GM12878 (cell line): ENCODE results near the gene FXYD6. TPM values are rescaled to one million over a fixed set of nuclear protein-coding genes. Genes with fewer than 3 reads are reported as not detected.

Experiments
- ZNF384 ChIP-seq: IDR thresholded peaks from 2 replicates; pipeline ENCODE4 v1.6.1; 2012; ENCODE audit warnings: low read depth, mild to moderate bottlenecking, low read length, improper control_type of control experiment, borderline replicate concordance
- polyA plus RNA-seq, 11 experiments: library from polyadenylated mRNA; depleted of rRNA in 4 of 11; unstranded in 6 of 11; stranded (reverse) in 5 of 11; fragments of >200 nt; fragmentation: Nextera tagmentation in 4 of 11; fragmentation: Illumina TruSeq in 1 of 11; extraction: Ambion mirVana in 4 of 11; extraction: Trizol in 1 of 11; gene quantifications; 1 replicate in 1 of 11; 2 replicates in 10 of 11; pipeline versions ENCODE4 v1.2.1 to v1.2.3, GENCODE V29; 2011 to 2016; ENCODE audit warnings: inconsistent platforms in 2 of 11, missing spikeins in 2 of 11, low read depth in 1 of 11
- total RNA-seq, 4 experiments: library from RNA; depleted of rRNA in 3 of 4; stranded (reverse); fragments of >200 nt in 3 of 4; fragmentation: Illumina TruSeq in 1 of 4; extraction: Trizol in 1 of 4; gene quantifications; 2 replicates each; pipeline versions ENCODE4 v1.2.1 to v1.2.3, GENCODE V29; 2013 to 2021
- TF ChIP-seq, protein P1 (sequence below): fragments of 450-650 bp; IDR thresholded peaks from 2 replicates; pipeline ENCODE4 v1.6.1; 2017; ENCODE audit warnings: mild to moderate bottlenecking, moderate library complexity
- TF ChIP-seq, protein P2 (sequence below): fragments of 450-650 bp; formaldehyde crosslinking; IDR thresholded peaks from 2 replicates; pipeline ENCODE4 v1.4.0; 2020; ENCODE audit warnings: mild to moderate bottlenecking, moderate library complexity
- TF ChIP-seq, protein P3 (sequence below): fragments of 450-650 bp; IDR thresholded peaks from 2 replicates; pipeline ENCODE4 v1.6.1; 2017; ENCODE audit warnings: mild to moderate bottlenecking

FXYD6 gene
- total and polyA plus RNA-seq, 10 of the 15 experiments (the other 5 are each of a cell fraction or from before 2014, with no cell fraction given): 0.09 to 2.0 (median 0.23) TPM; not detected in 2

DNA sequence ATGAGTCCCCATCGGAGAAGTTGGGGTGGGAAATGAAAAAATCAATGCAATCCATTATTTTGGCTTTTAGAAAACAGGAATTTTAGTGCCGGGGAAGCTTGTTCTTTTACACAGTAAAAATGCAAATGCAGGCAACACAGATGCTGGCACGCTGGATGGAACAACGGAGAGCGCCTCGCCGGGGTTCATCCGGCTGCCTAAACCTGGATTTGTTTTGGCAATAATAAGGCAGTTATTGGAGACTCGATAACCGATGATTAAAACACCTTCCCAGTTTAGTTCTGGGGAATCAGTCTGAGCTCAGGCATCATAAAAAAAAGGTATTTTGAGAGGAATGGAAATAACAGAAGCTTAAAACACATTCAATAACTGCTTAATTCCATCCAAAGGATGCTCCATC is 82.3 kb downstream of the FXYD6 start (continued):
- TF ChIP-seq, protein P1, sequence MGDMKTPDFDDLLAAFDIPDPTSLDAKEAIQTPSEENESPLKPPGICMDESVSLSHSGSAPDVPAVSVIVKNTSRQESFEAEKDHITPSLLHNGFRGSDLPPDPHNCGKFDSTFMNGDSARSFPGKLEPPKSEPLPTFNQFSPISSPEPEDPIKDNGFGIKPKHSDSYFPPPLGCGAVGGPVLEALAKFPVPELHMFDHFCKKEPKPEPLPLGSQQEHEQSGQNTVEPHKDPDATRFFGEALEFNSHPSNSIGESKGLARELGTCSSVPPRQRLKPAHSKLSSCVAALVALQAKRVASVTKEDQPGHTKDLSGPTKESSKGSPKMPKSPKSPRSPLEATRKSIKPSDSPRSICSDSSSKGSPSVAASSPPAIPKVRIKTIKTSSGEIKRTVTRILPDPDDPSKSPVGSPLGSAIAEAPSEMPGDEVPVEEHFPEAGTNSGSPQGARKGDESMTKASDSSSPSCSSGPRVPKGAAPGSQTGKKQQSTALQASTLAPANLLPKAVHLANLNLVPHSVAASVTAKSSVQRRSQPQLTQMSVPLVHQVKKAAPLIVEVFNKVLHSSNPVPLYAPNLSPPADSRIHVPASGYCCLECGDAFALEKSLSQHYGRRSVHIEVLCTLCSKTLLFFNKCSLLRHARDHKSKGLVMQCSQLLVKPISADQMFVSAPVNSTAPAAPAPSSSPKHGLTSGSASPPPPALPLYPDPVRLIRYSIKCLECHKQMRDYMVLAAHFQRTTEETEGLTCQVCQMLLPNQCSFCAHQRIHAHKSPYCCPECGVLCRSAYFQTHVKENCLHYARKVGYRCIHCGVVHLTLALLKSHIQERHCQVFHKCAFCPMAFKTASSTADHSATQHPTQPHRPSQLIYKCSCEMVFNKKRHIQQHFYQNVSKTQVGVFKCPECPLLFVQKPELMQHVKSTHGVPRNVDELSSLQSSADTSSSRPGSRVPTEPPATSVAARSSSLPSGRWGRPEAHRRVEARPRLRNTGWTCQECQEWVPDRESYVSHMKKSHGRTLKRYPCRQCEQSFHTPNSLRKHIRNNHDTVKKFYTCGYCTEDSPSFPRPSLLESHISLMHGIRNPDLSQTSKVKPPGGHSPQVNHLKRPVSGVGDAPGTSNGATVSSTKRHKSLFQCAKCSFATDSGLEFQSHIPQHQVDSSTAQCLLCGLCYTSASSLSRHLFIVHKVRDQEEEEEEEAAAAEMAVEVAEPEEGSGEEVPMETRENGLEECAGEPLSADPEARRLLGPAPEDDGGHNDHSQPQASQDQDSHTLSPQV: no peak
- TF ChIP-seq, protein P2, sequence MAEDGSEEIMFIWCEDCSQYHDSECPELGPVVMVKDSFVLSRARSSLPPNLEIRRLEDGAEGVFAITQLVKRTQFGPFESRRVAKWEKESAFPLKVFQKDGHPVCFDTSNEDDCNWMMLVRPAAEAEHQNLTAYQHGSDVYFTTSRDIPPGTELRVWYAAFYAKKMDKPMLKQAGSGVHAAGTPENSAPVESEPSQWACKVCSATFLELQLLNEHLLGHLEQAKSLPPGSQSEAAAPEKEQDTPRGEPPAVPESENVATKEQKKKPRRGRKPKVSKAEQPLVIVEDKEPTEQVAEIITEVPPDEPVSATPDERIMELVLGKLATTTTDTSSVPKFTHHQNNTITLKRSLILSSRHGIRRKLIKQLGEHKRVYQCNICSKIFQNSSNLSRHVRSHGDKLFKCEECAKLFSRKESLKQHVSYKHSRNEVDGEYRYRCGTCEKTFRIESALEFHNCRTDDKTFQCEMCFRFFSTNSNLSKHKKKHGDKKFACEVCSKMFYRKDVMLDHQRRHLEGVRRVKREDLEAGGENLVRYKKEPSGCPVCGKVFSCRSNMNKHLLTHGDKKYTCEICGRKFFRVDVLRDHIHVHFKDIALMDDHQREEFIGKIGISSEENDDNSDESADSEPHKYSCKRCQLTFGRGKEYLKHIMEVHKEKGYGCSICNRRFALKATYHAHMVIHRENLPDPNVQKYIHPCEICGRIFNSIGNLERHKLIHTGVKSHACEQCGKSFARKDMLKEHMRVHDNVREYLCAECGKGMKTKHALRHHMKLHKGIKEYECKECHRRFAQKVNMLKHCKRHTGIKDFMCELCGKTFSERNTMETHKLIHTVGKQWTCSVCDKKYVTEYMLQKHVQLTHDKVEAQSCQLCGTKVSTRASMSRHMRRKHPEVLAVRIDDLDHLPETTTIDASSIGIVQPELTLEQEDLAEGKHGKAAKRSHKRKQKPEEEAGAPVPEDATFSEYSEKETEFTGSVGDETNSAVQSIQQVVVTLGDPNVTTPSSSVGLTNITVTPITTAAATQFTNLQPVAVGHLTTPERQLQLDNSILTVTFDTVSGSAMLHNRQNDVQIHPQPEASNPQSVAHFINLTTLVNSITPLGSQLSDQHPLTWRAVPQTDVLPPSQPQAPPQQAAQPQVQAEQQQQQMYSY: no peak
- no peak for TF ChIP-seq ZNF384
- TF ChIP-seq, protein P3, sequence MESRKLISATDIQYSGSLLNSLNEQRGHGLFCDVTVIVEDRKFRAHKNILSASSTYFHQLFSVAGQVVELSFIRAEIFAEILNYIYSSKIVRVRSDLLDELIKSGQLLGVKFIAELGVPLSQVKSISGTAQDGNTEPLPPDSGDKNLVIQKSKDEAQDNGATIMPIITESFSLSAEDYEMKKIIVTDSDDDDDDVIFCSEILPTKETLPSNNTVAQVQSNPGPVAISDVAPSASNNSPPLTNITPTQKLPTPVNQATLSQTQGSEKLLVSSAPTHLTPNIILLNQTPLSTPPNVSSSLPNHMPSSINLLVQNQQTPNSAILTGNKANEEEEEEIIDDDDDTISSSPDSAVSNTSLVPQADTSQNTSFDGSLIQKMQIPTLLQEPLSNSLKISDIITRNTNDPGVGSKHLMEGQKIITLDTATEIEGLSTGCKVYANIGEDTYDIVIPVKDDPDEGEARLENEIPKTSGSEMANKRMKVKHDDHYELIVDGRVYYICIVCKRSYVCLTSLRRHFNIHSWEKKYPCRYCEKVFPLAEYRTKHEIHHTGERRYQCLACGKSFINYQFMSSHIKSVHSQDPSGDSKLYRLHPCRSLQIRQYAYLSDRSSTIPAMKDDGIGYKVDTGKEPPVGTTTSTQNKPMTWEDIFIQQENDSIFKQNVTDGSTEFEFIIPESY: no peak
